GM12891 (cell line): ENCODE results near the gene ZNF496.

Experiments used
- POLR2A ChIP-seq: IDR thresholded peaks from 2 replicates; pipeline ENCODE4 v1.6.1; 2011; ENCODE audit warnings: low read depth, low read length, control low read depth
- POLR2AphosphoS5 ChIP-seq: IDR thresholded peaks from 2 replicates; pipeline ENCODE4 v1.6.1; 2011; ENCODE audit warnings: low read depth, low read length, control low read depth

DNA sequence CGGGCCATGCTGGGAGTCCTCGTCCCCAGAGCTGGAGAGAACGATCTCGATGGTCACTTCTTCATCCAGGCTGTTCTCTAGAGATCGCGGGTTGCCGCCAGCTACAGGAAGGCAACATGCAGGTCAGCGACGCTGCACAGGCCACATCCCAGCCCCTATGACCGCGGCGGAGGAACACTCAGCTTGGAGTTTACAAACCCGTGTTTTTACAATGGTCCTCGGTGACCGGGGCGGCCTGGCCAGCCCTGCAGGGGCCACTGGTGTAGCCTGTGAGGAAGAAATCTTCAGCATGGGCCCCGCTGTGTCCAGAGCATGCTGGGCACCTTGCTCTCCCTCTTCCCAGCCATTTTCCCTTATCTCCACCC, 30.5 kb downstream of the ZNF496 start:
- no peak for TF ChIP-seq POLR2A
- TF ChIP-seq POLR2AphosphoS5, result no peak
